WTC11 (cell line): ENCODE results near the gene NTN3. TPM values are rescaled to one million over a fixed set of nuclear protein-coding genes. Genes with fewer than 3 reads are reported as not detected.
A peak's percentile ranks its signal among the peaks of the same experiment; 100 is the strongest.

Experiments
- ETV6 ChIP-seq: sonication (generic); formaldehyde crosslinking; IDR thresholded peaks from 2 replicates; pipeline ENCODE4 v1.8.1; 2022; ENCODE audit warnings: mild to moderate bottlenecking, missing genetic modification reagents
- HMGA2 ChIP-seq: fragments of 250-450 bp; sonication (Bioruptor Pico); IDR thresholded peaks from 2 replicates; pipeline ENCODE4 v1.4.0; 2021; ENCODE audit warnings: mild to moderate bottlenecking, moderate library complexity
- NFATC4 ChIP-seq: fragments of 250-450 bp; sonication (Bioruptor Pico); IDR thresholded peaks from 2 replicates; pipeline ENCODE4 v1.9.0; 2021; ENCODE audit warnings: mild to moderate bottlenecking
- NFYB ChIP-seq: sonication (generic); formaldehyde crosslinking; conservative IDR thresholded peaks from 2 replicates; pipeline ENCODE4 v1.8.0; 2022; ENCODE audit warnings: low read depth, missing genetic modification reagents
- ZNF232 ChIP-seq: sonication (generic); formaldehyde crosslinking; IDR thresholded peaks from 2 replicates; pipeline ENCODE4 v1.8.0; 2022; ENCODE audit warnings: mild to moderate bottlenecking, missing genetic modification reagents
- total RNA-seq: library from RNA; stranded (reverse); gene quantifications from 3 replicates; pipeline ENCODE4 v1.2.3, GENCODE V29; 2021
- TF ChIP-seq, protein P1 (sequence below): sonication (generic); formaldehyde crosslinking; IDR thresholded peaks from 2 replicates; pipeline ENCODE4 v1.8.1; 2023; ENCODE audit warnings: mild to moderate bottlenecking, missing genetic modification reagents, borderline replicate concordance
- TF ChIP-seq, protein P2 (sequence below): fragments of 250-450 bp; sonication (Bioruptor Pico); IDR thresholded peaks from 2 replicates; pipeline ENCODE4 v1.9.0; 2021; ENCODE audit warnings: mild to moderate bottlenecking, borderline replicate concordance
- TF ChIP-seq, protein P3 (sequence below): sonication (generic); formaldehyde crosslinking; IDR thresholded peaks from 2 replicates; pipeline ENCODE4 v1.8.0; 2023; ENCODE audit warnings: missing genetic modification reagents, mild to moderate bottlenecking, borderline replicate concordance
- TF ChIP-seq, protein P4 (sequence below): fragments of 250-450 bp; sonication (Bioruptor Pico); IDR thresholded peaks from 2 replicates; pipeline ENCODE4 v1.9.0; 2021; ENCODE audit warnings: moderate library complexity, mild to moderate bottlenecking, inconsistent platforms, borderline replicate concordance
- TF ChIP-seq, protein P5 (sequence below): sonication (generic); formaldehyde crosslinking; IDR thresholded peaks from 2 replicates; pipeline ENCODE4 v1.8.0; 2022; ENCODE audit warnings: mild to moderate bottlenecking, missing genetic modification reagents

NTN3 gene
- total RNA-seq, 1 experiment from 2014 or later, result 0.92 TPM

DNA sequence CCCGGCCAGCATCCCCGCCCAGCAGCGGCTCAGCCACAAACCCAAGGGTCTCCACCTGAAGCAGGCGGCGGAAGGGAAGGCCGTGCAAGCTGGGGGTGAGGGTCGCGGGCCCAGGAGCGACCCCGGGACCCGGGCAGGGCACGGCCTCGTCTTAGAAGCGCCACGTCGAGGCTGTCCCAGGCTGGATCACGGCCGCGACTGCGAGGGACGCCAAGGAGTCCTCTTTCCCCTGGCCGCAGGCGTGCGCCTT, 42.4 kb upstream of the NTN3 start (continued):
- TF ChIP-seq ZNF232 (peak; percentile 89), HMGA2 (CRISPR knock-in tag) (no peak), NFYB (CRISPR knock-in tag) (no peak), ETV6 (CRISPR knock-in tag) (no peak; the same call in 1 of the 2 replicates), NFATC4 (no peak)
- TF ChIP-seq, protein P1, sequence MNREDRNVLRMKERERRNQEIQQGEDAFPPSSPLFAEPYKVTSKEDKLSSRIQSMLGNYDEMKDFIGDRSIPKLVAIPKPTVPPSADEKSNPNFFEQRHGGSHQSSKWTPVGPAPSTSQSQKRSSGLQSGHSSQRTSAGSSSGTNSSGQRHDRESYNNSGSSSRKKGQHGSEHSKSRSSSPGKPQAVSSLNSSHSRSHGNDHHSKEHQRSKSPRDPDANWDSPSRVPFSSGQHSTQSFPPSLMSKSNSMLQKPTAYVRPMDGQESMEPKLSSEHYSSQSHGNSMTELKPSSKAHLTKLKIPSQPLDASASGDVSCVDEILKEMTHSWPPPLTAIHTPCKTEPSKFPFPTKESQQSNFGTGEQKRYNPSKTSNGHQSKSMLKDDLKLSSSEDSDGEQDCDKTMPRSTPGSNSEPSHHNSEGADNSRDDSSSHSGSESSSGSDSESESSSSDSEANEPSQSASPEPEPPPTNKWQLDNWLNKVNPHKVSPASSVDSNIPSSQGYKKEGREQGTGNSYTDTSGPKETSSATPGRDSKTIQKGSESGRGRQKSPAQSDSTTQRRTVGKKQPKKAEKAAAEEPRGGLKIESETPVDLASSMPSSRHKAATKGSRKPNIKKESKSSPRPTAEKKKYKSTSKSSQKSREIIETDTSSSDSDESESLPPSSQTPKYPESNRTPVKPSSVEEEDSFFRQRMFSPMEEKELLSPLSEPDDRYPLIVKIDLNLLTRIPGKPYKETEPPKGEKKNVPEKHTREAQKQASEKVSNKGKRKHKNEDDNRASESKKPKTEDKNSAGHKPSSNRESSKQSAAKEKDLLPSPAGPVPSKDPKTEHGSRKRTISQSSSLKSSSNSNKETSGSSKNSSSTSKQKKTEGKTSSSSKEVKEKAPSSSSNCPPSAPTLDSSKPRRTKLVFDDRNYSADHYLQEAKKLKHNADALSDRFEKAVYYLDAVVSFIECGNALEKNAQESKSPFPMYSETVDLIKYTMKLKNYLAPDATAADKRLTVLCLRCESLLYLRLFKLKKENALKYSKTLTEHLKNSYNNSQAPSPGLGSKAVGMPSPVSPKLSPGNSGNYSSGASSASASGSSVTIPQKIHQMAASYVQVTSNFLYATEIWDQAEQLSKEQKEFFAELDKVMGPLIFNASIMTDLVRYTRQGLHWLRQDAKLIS (CRISPR knock-in tag), result 0 out of 2 replicates have a peak, but pooled peaks have one; percentile 23
- TF ChIP-seq, protein P2, sequence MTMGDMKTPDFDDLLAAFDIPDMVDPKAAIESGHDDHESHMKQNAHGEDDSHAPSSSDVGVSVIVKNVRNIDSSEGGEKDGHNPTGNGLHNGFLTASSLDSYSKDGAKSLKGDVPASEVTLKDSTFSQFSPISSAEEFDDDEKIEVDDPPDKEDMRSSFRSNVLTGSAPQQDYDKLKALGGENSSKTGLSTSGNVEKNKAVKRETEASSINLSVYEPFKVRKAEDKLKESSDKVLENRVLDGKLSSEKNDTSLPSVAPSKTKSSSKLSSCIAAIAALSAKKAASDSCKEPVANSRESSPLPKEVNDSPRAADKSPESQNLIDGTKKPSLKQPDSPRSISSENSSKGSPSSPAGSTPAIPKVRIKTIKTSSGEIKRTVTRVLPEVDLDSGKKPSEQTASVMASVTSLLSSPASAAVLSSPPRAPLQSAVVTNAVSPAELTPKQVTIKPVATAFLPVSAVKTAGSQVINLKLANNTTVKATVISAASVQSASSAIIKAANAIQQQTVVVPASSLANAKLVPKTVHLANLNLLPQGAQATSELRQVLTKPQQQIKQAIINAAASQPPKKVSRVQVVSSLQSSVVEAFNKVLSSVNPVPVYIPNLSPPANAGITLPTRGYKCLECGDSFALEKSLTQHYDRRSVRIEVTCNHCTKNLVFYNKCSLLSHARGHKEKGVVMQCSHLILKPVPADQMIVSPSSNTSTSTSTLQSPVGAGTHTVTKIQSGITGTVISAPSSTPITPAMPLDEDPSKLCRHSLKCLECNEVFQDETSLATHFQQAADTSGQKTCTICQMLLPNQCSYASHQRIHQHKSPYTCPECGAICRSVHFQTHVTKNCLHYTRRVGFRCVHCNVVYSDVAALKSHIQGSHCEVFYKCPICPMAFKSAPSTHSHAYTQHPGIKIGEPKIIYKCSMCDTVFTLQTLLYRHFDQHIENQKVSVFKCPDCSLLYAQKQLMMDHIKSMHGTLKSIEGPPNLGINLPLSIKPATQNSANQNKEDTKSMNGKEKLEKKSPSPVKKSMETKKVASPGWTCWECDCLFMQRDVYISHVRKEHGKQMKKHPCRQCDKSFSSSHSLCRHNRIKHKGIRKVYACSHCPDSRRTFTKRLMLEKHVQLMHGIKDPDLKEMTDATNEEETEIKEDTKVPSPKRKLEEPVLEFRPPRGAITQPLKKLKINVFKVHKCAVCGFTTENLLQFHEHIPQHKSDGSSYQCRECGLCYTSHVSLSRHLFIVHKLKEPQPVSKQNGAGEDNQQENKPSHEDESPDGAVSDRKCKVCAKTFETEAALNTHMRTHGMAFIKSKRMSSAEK (CRISPR knock-in tag), result no peak
- TF ChIP-seq, protein P3, sequence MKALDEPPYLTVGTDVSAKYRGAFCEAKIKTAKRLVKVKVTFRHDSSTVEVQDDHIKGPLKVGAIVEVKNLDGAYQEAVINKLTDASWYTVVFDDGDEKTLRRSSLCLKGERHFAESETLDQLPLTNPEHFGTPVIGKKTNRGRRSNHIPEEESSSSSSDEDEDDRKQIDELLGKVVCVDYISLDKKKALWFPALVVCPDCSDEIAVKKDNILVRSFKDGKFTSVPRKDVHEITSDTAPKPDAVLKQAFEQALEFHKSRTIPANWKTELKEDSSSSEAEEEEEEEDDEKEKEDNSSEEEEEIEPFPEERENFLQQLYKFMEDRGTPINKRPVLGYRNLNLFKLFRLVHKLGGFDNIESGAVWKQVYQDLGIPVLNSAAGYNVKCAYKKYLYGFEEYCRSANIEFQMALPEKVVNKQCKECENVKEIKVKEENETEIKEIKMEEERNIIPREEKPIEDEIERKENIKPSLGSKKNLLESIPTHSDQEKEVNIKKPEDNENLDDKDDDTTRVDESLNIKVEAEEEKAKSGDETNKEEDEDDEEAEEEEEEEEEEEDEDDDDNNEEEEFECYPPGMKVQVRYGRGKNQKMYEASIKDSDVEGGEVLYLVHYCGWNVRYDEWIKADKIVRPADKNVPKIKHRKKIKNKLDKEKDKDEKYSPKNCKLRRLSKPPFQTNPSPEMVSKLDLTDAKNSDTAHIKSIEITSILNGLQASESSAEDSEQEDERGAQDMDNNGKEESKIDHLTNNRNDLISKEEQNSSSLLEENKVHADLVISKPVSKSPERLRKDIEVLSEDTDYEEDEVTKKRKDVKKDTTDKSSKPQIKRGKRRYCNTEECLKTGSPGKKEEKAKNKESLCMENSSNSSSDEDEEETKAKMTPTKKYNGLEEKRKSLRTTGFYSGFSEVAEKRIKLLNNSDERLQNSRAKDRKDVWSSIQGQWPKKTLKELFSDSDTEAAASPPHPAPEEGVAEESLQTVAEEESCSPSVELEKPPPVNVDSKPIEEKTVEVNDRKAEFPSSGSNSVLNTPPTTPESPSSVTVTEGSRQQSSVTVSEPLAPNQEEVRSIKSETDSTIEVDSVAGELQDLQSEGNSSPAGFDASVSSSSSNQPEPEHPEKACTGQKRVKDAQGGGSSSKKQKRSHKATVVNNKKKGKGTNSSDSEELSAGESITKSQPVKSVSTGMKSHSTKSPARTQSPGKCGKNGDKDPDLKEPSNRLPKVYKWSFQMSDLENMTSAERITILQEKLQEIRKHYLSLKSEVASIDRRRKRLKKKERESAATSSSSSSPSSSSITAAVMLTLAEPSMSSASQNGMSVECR (CRISPR knock-in tag), result peak; percentile 97; the same call in 1 of the 2 replicates
- TF ChIP-seq, protein P4, sequence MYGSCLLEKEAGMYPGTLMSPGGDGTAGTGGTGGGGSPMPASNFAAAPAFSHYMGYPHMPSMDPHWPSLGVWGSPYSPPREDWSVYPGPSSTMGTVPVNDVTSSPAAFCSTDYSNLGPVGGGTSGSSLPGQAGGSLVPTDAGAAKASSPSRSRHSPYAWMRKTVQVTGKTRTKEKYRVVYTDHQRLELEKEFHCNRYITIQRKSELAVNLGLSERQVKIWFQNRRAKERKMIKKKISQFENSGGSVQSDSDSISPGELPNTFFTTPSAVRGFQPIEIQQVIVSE (CRISPR knock-in tag), result no peak
- TF ChIP-seq, protein P5, sequence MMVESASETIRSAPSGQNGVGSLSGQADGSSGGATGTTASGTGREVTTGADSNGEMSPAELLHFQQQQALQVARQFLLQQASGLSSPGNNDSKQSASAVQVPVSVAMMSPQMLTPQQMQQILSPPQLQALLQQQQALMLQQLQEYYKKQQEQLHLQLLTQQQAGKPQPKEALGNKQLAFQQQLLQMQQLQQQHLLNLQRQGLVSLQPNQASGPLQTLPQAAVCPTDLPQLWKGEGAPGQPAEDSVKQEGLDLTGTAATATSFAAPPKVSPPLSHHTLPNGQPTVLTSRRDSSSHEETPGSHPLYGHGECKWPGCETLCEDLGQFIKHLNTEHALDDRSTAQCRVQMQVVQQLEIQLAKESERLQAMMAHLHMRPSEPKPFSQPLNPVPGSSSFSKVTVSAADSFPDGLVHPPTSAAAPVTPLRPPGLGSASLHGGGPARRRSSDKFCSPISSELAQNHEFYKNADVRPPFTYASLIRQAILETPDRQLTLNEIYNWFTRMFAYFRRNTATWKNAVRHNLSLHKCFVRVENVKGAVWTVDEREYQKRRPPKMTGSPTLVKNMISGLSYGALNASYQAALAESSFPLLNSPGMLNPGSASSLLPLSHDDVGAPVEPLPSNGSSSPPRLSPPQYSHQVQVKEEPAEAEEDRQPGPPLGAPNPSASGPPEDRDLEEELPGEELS (CRISPR knock-in tag), result peak; percentile 89
